ENCODE results near the gene PRODH2. TPM values are rescaled to one million over a fixed set of nuclear protein-coding genes. Genes with fewer than 3 reads are reported as not detected.

PRODH2 gene
- total and polyA plus RNA-seq, 2 of the 13 experiments (the other 11 are each of a cell fraction or from before 2014, with no cell fraction given): 86.7 to 118 TPM

DNA sequence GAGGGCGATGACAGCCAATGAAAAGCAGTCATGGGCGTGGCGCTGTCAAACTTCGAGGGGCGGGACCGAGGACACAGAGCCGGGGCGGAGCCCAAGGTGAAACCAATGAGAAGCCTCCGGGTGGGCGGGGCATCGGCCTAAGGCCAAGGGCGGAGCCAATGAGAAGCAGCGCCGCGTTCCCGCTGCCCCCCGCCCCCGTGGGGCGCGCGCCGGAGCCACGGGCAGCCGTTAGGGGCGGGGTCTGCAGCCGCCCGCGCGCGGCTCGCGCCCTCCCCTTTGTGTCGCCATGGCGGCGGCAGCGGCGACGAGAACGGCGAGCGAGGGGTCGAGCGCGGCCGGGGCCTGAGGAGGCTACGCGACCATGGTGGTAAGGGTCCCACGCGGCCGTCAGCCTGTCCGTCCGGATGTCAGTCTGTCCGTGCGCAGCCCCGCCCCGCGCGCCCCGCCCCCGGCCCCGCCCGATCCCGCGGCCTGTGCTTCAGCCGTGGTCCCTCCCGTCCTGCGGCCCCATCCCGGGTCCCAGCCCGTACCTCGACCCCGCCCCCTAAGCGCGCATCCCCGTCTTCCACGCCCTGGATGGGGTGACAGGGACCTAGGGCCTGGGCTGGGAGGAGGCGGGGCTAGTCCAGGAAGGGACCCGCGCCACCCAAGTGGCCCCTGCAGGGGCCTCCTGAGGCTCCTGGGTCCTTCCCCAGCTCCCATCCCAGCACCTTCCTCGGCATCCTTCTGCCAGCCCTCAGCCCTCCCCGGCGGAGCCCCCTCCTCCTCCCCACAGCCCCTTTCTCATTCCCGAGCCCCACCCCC is 37.1 kb downstream of the PRODH2 start, which contains the start of gene ARHGAP33 (continued):
- TF ChIP-seq, protein P1, sequence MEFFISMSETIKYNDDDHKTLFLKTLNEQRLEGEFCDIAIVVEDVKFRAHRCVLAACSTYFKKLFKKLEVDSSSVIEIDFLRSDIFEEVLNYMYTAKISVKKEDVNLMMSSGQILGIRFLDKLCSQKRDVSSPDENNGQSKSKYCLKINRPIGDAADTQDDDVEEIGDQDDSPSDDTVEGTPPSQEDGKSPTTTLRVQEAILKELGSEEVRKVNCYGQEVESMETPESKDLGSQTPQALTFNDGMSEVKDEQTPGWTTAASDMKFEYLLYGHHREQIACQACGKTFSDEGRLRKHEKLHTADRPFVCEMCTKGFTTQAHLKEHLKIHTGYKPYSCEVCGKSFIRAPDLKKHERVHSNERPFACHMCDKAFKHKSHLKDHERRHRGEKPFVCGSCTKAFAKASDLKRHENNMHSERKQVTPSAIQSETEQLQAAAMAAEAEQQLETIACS (CRISPR knock-in tag; IDR thresholded peaks at IDR 0.05): peak; percentile 84
- no peak for TF ChIP-seq CAMTA2 (CRISPR knock-in tag; IDR thresholded peaks at IDR 0.05; ENCODE audit: borderline replicate concordance)
- no peak for TF ChIP-seq ZZZ3 (CRISPR knock-in tag; IDR thresholded peaks at IDR 0.05; ENCODE audit: borderline replicate concordance)
- TF ChIP-seq SETDB1 (CRISPR knock-in tag; IDR thresholded peaks at IDR 0.05; ENCODE audit: borderline replicate concordance): no peak
- no peak for TF ChIP-seq TAF1 (CRISPR knock-in tag; IDR thresholded peaks at IDR 0.05)
- no peak for TF ChIP-seq ZNF329 (CRISPR knock-in tag; IDR thresholded peaks at IDR 0.05; ENCODE audit: low read depth)
- TF ChIP-seq, protein P2, sequence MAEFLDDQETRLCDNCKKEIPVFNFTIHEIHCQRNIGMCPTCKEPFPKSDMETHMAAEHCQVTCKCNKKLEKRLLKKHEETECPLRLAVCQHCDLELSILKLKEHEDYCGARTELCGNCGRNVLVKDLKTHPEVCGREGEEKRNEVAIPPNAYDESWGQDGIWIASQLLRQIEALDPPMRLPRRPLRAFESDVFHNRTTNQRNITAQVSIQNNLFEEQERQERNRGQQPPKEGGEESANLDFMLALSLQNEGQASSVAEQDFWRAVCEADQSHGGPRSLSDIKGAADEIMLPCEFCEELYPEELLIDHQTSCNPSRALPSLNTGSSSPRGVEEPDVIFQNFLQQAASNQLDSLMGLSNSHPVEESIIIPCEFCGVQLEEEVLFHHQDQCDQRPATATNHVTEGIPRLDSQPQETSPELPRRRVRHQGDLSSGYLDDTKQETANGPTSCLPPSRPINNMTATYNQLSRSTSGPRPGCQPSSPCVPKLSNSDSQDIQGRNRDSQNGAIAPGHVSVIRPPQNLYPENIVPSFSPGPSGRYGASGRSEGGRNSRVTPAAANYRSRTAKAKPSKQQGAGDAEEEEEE (CRISPR knock-in tag; IDR thresholded peaks at IDR 0.05; ENCODE audit: borderline replicate concordance): no peak
- TF ChIP-seq PHF8 (CRISPR knock-in tag; IDR thresholded peaks at IDR 0.05): peak; percentile 47
- no peak for TF ChIP-seq SP1 (IDR thresholded peaks at IDR 0.05)
- peak; percentile 84 for TF ChIP-seq SP1 (CRISPR knock-in tag; IDR thresholded peaks at IDR 0.05)
- TF ChIP-seq, protein P3, sequence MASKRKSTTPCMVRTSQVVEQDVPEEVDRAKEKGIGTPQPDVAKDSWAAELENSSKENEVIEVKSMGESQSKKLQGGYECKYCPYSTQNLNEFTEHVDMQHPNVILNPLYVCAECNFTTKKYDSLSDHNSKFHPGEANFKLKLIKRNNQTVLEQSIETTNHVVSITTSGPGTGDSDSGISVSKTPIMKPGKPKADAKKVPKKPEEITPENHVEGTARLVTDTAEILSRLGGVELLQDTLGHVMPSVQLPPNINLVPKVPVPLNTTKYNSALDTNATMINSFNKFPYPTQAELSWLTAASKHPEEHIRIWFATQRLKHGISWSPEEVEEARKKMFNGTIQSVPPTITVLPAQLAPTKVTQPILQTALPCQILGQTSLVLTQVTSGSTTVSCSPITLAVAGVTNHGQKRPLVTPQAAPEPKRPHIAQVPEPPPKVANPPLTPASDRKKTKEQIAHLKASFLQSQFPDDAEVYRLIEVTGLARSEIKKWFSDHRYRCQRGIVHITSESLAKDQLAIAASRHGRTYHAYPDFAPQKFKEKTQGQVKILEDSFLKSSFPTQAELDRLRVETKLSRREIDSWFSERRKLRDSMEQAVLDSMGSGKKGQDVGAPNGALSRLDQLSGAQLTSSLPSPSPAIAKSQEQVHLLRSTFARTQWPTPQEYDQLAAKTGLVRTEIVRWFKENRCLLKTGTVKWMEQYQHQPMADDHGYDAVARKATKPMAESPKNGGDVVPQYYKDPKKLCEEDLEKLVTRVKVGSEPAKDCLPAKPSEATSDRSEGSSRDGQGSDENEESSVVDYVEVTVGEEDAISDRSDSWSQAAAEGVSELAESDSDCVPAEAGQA (IDR thresholded peaks at IDR 0.05; ENCODE audit: low read depth): no peak
- TF ChIP-seq, protein P3 (CRISPR knock-in tag; IDR thresholded peaks at IDR 0.05; ENCODE audit: borderline replicate concordance): no peak
- TF ChIP-seq ZNF598 (CRISPR knock-in tag; IDR thresholded peaks at IDR 0.05; ENCODE audit: borderline replicate concordance): no peak
- TF ChIP-seq ZFP41 (CRISPR knock-in tag; IDR thresholded peaks at IDR 0.05; ENCODE audit: borderline replicate concordance): no peak
- TF ChIP-seq ZNF724P (CRISPR knock-in tag; IDR thresholded peaks at IDR 0.05; ENCODE audit: borderline replicate concordance): no peak
- TF ChIP-seq NCOA2 (CRISPR knock-in tag; IDR thresholded peaks at IDR 0.05): no peak
- TF ChIP-seq, protein P4, sequence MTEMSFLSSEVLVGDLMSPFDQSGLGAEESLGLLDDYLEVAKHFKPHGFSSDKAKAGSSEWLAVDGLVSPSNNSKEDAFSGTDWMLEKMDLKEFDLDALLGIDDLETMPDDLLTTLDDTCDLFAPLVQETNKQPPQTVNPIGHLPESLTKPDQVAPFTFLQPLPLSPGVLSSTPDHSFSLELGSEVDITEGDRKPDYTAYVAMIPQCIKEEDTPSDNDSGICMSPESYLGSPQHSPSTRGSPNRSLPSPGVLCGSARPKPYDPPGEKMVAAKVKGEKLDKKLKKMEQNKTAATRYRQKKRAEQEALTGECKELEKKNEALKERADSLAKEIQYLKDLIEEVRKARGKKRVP (CRISPR knock-in tag; IDR thresholded peaks at IDR 0.05): no peak
- TF ChIP-seq TMF1 (CRISPR knock-in tag; IDR thresholded peaks at IDR 0.05; ENCODE audit: low read depth): no peak
- no peak for TF ChIP-seq RXRA (CRISPR knock-in tag; IDR thresholded peaks at IDR 0.05)
- no peak for TF ChIP-seq ZNF136 (CRISPR knock-in tag; IDR thresholded peaks at IDR 0.05; ENCODE audit: low read depth)
- no peak for TF ChIP-seq ZSCAN31 (CRISPR knock-in tag; IDR thresholded peaks at IDR 0.05; ENCODE audit: low read depth)
